ENCODE results near the gene NAV3.

- TF ChIP-seq EP300 (IDR thresholded peaks at IDR 0.05) (no peak), CTCF (IDR thresholded peaks at IDR 0.05) (no peak), POLR2A (IDR thresholded peaks at IDR 0.05) (no peak)
These were observed 207.0 kb downstream of the NAV3 start for GRCh38 chr12:78037707-78038106.
